DMS153 treated with DMSO at 0.1 percent for 48 hours (cell line): ENCODE results near the gene CCDC85A.

ENCODE experiments used
- DNase-seq: peaks from one replicate; lab custom pipeline; 2025; ENCODE audit not compliant: unreplicated experiment; lab: John Stamatoyannopoulos, UW

The CCDC85A gene

GRCh38 chr2:56192664-56193305, 9.0 kb downstream of the CCDC85A start:
- DNase-seq: no peak

GRCh38 chr2:56195563-56195962, 11.8 kb downstream of the CCDC85A start:
- no peak for DNase-seq

- no peak for DNase-seq
Observed at GRCh38 chr2:56197816-56198215, 14.0 kb downstream of the CCDC85A start.

GRCh38 chr2:56198936-56199335, 15.1 kb downstream of the CCDC85A start:
- no peak for DNase-seq

- no peak for DNase-seq
Observed at GRCh38 chr2:56199492-56199891, 15.7 kb downstream of the CCDC85A start.

GRCh38 chr2:56202381-56203121, 18.8 kb downstream of the CCDC85A start:
- DNase-seq: no peak

- no peak for DNase-seq
Observed at GRCh38 chr2:56204556-56204955, 20.8 kb downstream of the CCDC85A start.

GRCh38 chr2:56206250-56206649, 22.5 kb downstream of the CCDC85A start:
- DNase-seq: no peak

- no peak for DNase-seq
Observed at GRCh38 chr2:56207760-56208159, 24.0 kb downstream of the CCDC85A start.

GRCh38 chr2:56208380-56208779, 24.6 kb downstream of the CCDC85A start:
- no peak for DNase-seq

- DNase-seq: no peak
Observed at GRCh38 chr2:56209701-56210100, 25.9 kb downstream of the CCDC85A start.

- no peak for DNase-seq
Observed at GRCh38 chr2:56210291-56210690, 26.5 kb downstream of the CCDC85A start.

- DNase-seq: no peak
Observed at GRCh38 chr2:56211048-56211447, 27.3 kb downstream of the CCDC85A start.

GRCh38 chr2:56215911-56216310, 32.1 kb downstream of the CCDC85A start:
- no peak for DNase-seq

- DNase-seq: no peak
Observed at GRCh38 chr2:56217106-56217505, 33.3 kb downstream of the CCDC85A start.

GRCh38 chr2:56222481-56222880, 38.7 kb downstream of the CCDC85A start:
- DNase-seq: no peak

GRCh38 chr2:56224316-56224715, 40.5 kb downstream of the CCDC85A start:
- DNase-seq: no peak

- no peak for DNase-seq
Observed at GRCh38 chr2:56227811-56228210, 44.0 kb downstream of the CCDC85A start.

- DNase-seq: no peak
Observed at GRCh38 chr2:56229397-56230060, 45.7 kb downstream of the CCDC85A start.

GRCh38 chr2:56230156-56230555, 46.4 kb downstream of the CCDC85A start:
- DNase-seq: no peak

GRCh38 chr2:56231361-56231760, 47.6 kb downstream of the CCDC85A start:
- no peak for DNase-seq

- DNase-seq: no peak
Observed at GRCh38 chr2:56232912-56233311, 49.1 kb downstream of the CCDC85A start.
